ENCODE data around the gene PUS7. TPM values are rescaled to one million over a fixed set of nuclear protein-coding genes. Genes with fewer than 3 reads are reported as not detected.

The PUS7 gene
- total and polyA plus RNA-seq, 4 donors: 5.0 to 16.7 (median 10.8) TPM

DNA sequence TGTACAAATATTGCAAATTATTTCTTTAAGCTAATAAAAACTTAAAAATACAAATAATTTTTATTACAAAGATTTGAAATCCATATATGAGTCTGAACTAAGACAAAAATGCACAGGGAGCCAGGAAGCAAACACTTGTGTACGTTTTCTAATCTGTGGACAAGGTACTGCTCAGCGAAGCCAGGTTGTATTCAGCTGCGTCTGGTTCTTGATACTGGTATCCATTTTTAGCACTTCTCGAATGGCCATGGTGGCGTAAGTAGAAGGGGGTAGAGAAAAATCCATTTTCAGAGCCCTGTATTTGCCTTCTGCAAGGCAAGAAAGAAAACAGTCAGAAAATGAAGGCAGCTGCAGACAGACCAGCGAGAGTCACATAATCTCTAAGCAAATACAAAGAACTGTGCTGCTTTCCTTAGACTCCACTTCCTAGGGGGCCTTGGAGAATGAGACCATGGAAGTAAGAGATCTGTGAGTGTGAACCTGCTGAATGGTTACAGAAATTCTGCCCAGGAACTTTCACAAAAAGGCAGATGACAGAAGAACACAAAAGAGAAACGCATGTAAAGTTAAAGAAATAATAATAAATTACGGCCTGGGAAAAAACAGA, 64.3 kb downstream of the PUS7 start:
- ATAC-seq (ENCODE audit: insufficient read depth, low FRiP score) (no peak), DNase-seq (no peak)
- Histone ChIP-seq H3K9ac (ENCODE audit: insufficient read depth in 1 of 2, low read length in 2 of 2) (no peak overlapping the region), H3K9me3 (ENCODE audit: control insufficient read depth in 4 of 4, insufficient read depth in 3 of 4, low read length in 3 of 4) (no peaks in the 10 kb centered on the region), H3K36me3 (ENCODE audit: control insufficient read depth in 4 of 4, insufficient read depth in 4 of 4, low read length in 4 of 4) (peaks cover 2 to 29% (median 4%) of the 10 kb centered on the region in 4 donors), H3K27me3 (ENCODE audit: control insufficient read depth in 3 of 3, insufficient read depth in 3 of 3, low read length in 2 of 3) (no peaks in the 10 kb centered on the region), H3K4me1 (ENCODE audit: control insufficient read depth in 5 of 5, insufficient read depth in 5 of 5, low read length in 5 of 5) (no peaks in the 10 kb centered on the region), H3K27ac (ENCODE audit: low read depth in 1 of 2, low read length in 1 of 2) (no peak overlapping the region), H3K4me3 (no peak overlapping the region)
- TF ChIP-seq CTCF (IDR thresholded peaks at IDR 0.05; ENCODE audit: control extremely low read depth, extremely low read depth): no peak
- WGBS, 2 donors: 97% methylated on average over 8 of the region's 8 CpGs

DNA sequence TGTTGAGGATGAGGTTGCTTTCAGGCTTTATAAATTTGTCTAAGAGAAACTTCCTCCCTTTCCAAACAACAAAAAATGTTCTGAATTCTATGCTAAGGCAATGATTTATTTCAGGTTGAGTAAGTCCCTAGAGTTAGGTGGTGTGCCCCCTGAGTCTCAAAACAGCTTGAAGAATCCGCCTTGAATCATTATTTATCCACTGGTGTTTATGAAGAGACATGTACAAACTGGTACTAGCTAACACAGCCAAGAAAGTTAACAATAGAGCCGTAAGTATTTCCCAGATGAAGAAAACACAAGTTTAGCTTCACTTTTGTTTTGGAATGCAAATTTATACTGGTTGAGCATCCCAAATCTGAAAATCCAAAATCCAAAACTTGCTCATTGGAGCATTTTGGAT, 67.2 kb downstream of the PUS7 start:
- no peak for TF ChIP-seq CTCF (IDR thresholded peaks at IDR 0.05; ENCODE audit: control extremely low read depth, extremely low read depth)
- Histone ChIP-seq H3K27ac (ENCODE audit: low read depth in 1 of 2, low read length in 1 of 2) (no peak overlapping the region), H3K27me3 (ENCODE audit: control insufficient read depth in 3 of 3, insufficient read depth in 3 of 3, low read length in 2 of 3) (no peaks in the 10 kb centered on the region), H3K4me1 (ENCODE audit: control insufficient read depth in 5 of 5, insufficient read depth in 5 of 5, low read length in 5 of 5) (no peaks in the 10 kb centered on the region), H3K9ac (ENCODE audit: insufficient read depth in 1 of 2, low read length in 2 of 2) (no peak overlapping the region), H3K36me3 (ENCODE audit: control insufficient read depth in 4 of 4, insufficient read depth in 4 of 4, low read length in 4 of 4) (peaks cover 0 to 21% (median 4%) of the 10 kb centered on the region in 4 donors), H3K4me3 (no peak overlapping the region), H3K9me3 (ENCODE audit: control insufficient read depth in 4 of 4, insufficient read depth in 3 of 4, low read length in 3 of 4) (no peaks in the 10 kb centered on the region)
- ATAC-seq (ENCODE audit: insufficient read depth, low FRiP score) (no peak), DNase-seq (no peak)
- WGBS, 2 donors: 69 to 72% methylated on average over 2 of the region's 2 CpGs

GRCh38 chr7:105454095-105454747, 67.8 kb downstream of the PUS7 start:
- Histone ChIP-seq H3K27ac (ENCODE audit: low read depth in 1 of 2, low read length in 1 of 2) (no peak overlapping the region), H3K4me1 (ENCODE audit: control insufficient read depth in 5 of 5, insufficient read depth in 5 of 5, low read length in 5 of 5) (no peaks in the 10 kb centered on the region), H3K4me3 (no peak overlapping the region), H3K9ac (ENCODE audit: insufficient read depth in 1 of 2, low read length in 2 of 2) (no peak overlapping the region), H3K9me3 (ENCODE audit: control insufficient read depth in 4 of 4, insufficient read depth in 3 of 4, low read length in 3 of 4) (no peaks in the 10 kb centered on the region), H3K27me3 (ENCODE audit: control insufficient read depth in 3 of 3, insufficient read depth in 3 of 3, low read length in 2 of 3) (no peaks in the 10 kb centered on the region), H3K36me3 (ENCODE audit: control insufficient read depth in 4 of 4, insufficient read depth in 4 of 4, low read length in 4 of 4) (peaks cover 0 to 18% (median 4%) of the 10 kb centered on the region in 4 donors)
- no peak for TF ChIP-seq CTCF (IDR thresholded peaks at IDR 0.05; ENCODE audit: control extremely low read depth, extremely low read depth)
- ATAC-seq (ENCODE audit: insufficient read depth, low FRiP score): no peak
- WGBS, 2 donors: 55 to 61% methylated on average over 3 of the region's 3 CpGs
- no peak for DNase-seq

All from lung (tissue), 12 donors.